NOMO-1 treated with DMSO at 0.1 percent for 48 hours (cell line): ENCODE results near the gene BACH2.

Experiments
- DNase-seq: peaks from one replicate; lab custom pipeline; 2025; ENCODE audit not compliant: unreplicated experiment; lab: John Stamatoyannopoulos, UW

Gene BACH2

GRCh38 chr6:90238496-90239266 lies 58.0 kb downstream of the BACH2 start:
- no peak for DNase-seq

GRCh38 chr6:90237350-90237990 lies 59.2 kb downstream of the BACH2 start:
- no peak for DNase-seq

GRCh38 chr6:90233994-90234393 lies 62.6 kb downstream of the BACH2 start:
- no peak for DNase-seq

GRCh38 chr6:90233213-90233612 lies 63.4 kb downstream of the BACH2 start:
- DNase-seq, result no peak

- no peak for DNase-seq
Observed at GRCh38 chr6:90231798-90232197, 64.8 kb downstream of the BACH2 start.

- no peak for DNase-seq
Observed at GRCh38 chr6:90231308-90231707, 65.3 kb downstream of the BACH2 start.

GRCh38 chr6:90230548-90231215 lies 66.0 kb downstream of the BACH2 start:
- DNase-seq, result no peak

GRCh38 chr6:90229331-90230010 lies 67.2 kb downstream of the BACH2 start:
- no peak for DNase-seq

GRCh38 chr6:90227673-90228072 lies 69.0 kb downstream of the BACH2 start:
- DNase-seq, result no peak

GRCh38 chr6:90227213-90227612 lies 69.4 kb downstream of the BACH2 start:
- no peak for DNase-seq

GRCh38 chr6:90226257-90226656 lies 70.4 kb downstream of the BACH2 start:
- DNase-seq, result no peak

GRCh38 chr6:90224196-90224595 lies 72.4 kb downstream of the BACH2 start:
- no peak for DNase-seq

- DNase-seq, result no peak
Observed at GRCh38 chr6:90222724-90223198, 73.9 kb downstream of the BACH2 start.

GRCh38 chr6:90222008-90222407 lies 74.6 kb downstream of the BACH2 start:
- no peak for DNase-seq

GRCh38 chr6:90221403-90221802 lies 75.2 kb downstream of the BACH2 start:
- DNase-seq, result no peak

GRCh38 chr6:90220273-90220672 lies 76.4 kb downstream of the BACH2 start:
- DNase-seq, result no peak

GRCh38 chr6:90219209-90219985 lies 77.2 kb downstream of the BACH2 start:
- DNase-seq, result no peak

- no peak for DNase-seq
Observed at GRCh38 chr6:90218959-90219208, 77.8 kb downstream of the BACH2 start.

GRCh38 chr6:90217506-90218127 lies 79.0 kb downstream of the BACH2 start:
- no peak for DNase-seq
